ENCODE results near the gene YY1. TPM values are rescaled to one million over a fixed set of nuclear protein-coding genes. Genes with fewer than 3 reads are reported as not detected.
"Not testable (repeated sequence)": the region's sequence is repeated elsewhere in the genome, so short reads cannot be mapped to it uniquely, and the experiment has no call there.

The YY1 gene
- total RNA-seq, 1 donor from 2014 or later: 70.0 TPM

GRCh38 chr14:100279133-100279532, 40.2 kb downstream of the YY1 start:
- Mint-ChIP-seq H3K27me3 (ENCODE audit: low read depth) (no peaks in the 10 kb centered on the region), H3K4me3 (ENCODE audit: unreplicated experiment) (no peak overlapping the region), H3K36me3 (ENCODE audit: low read depth) (peaks cover 2% of the 10 kb centered on the region), H3K4me1 (ENCODE audit: low read depth) (peaks cover 52% of the 10 kb centered on the region), H3K27ac (ENCODE audit: unreplicated experiment) (peak overlapping the region; percentile 81), H3K9me3 (ENCODE audit: low read depth) (no peaks in the 10 kb centered on the region)
- DNase-seq (ENCODE audit: low spot score): no peak
- peak; percentile 23 for TF ChIP-seq CTCF (IDR thresholded peaks at IDR 0.05)

DNA sequence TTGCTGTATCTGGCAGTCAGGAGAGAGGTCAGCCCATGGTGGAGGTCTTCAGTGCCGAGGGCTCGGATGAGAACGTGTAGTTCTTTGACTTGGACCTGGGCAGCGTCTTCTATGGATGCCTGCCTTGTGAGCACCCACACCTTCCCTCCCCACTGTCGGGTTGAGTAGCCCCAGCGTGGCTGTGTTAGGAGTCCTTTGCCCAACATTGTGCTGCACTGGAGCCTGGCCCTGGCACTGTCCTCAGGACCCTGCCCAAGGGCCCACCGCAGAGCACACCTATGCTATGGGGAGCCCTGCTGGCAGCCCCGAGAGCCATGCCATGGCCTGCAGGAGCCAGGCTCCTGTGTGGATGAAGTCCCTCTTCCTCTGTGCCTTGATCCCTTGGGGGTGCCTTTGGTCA, 40.6 kb downstream of the YY1 start:
- peaks cover 52% of the 10 kb centered on the region for H3K4me1 Mint-ChIP-seq (ENCODE audit: low read depth)
- no peak for DNase-seq (ENCODE audit: low spot score)
- no peak for TF ChIP-seq CTCF (IDR thresholded peaks at IDR 0.05)
- H3K4me3 Mint-ChIP-seq (ENCODE audit: unreplicated experiment): no peak overlapping the region
- no peaks in the 10 kb centered on the region for H3K9me3 Mint-ChIP-seq (ENCODE audit: low read depth)
- H3K27me3 Mint-ChIP-seq (ENCODE audit: low read depth): no peaks in the 10 kb centered on the region
- H3K27ac Mint-ChIP-seq (ENCODE audit: unreplicated experiment): peak overlapping the region; percentile 81
- H3K36me3 Mint-ChIP-seq (ENCODE audit: low read depth): peaks cover 2% of the 10 kb centered on the region

DNA sequence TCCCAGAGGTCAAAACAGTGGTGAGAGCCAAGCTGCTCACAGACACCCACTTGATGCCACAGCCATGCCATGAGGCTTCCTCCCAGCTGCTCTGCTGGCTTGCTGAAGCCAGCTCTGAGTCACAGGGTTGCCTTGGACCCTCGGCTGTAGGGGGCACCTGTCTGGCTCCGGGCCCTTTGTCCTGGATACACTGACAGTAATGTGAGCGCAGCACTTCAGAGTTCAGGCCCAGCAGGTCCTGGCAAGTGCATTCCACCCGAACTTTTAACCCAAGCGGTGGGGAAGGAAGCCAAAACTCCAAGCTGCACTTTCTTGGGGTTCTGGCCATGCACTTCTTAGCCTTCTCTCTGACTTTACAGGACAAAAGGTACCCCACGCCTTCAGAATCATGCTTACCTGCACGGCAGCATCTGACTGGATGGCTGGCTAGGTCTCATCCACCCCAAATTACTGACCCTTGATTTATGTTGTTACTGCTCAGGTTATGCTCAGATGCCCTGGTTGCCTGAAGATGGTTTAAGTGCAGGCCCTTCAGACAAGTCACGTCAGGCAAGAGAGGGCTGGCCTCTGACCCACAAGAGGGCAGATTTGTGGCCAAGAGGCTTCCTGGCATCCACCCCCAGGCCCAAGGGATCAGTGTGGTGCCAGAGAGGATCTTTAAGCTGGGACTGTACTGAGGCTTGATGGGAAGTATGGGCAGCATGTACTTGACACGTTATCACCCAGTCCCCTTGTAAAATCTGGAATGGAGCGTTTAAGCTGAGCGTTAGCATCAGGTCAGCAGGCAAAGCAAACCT, 42.5 kb downstream of the YY1 start:
- peaks cover 2% of the 10 kb centered on the region for H3K36me3 Mint-ChIP-seq (ENCODE audit: low read depth)
- H3K4me3 Mint-ChIP-seq (ENCODE audit: unreplicated experiment): no peak overlapping the region
- H3K9me3 Mint-ChIP-seq (ENCODE audit: low read depth): no peaks in the 10 kb centered on the region
- H3K27me3 Mint-ChIP-seq (ENCODE audit: low read depth): no peaks in the 10 kb centered on the region
- TF ChIP-seq CTCF (IDR thresholded peaks at IDR 0.05): no peak
- DNase-seq (ENCODE audit: low spot score): no peak
- no peak overlapping the region for H3K27ac Mint-ChIP-seq (ENCODE audit: unreplicated experiment)
- peaks cover 51% of the 10 kb centered on the region for H3K4me1 Mint-ChIP-seq (ENCODE audit: low read depth)

- no peaks in the 10 kb centered on the region for H3K9me3 Mint-ChIP-seq (ENCODE audit: low read depth)
- no peak for DNase-seq (ENCODE audit: low spot score)
- no peak overlapping the region for H3K4me3 Mint-ChIP-seq (ENCODE audit: unreplicated experiment)
- no peak for TF ChIP-seq CTCF (IDR thresholded peaks at IDR 0.05)
- peaks cover 2% of the 10 kb centered on the region for H3K36me3 Mint-ChIP-seq (ENCODE audit: low read depth)
- no peak overlapping the region for H3K27ac Mint-ChIP-seq (ENCODE audit: unreplicated experiment)
- H3K4me1 Mint-ChIP-seq (ENCODE audit: low read depth): peaks cover 51% of the 10 kb centered on the region
- H3K27me3 Mint-ChIP-seq (ENCODE audit: low read depth): no peaks in the 10 kb centered on the region
Observed at GRCh38 chr14:100282083-100282350, 43.1 kb downstream of the YY1 start.

GRCh38 chr14:100282766-100283419, 43.9 kb downstream of the YY1 start:
- Mint-ChIP-seq H3K4me3 (ENCODE audit: unreplicated experiment) (no peak overlapping the region), H3K4me1 (ENCODE audit: low read depth) (peaks cover 47% of the 10 kb centered on the region), H3K36me3 (ENCODE audit: low read depth) (no peaks in the 10 kb centered on the region), H3K27ac (ENCODE audit: unreplicated experiment) (peak overlapping the region; percentile 65), H3K9me3 (ENCODE audit: low read depth) (no peaks in the 10 kb centered on the region), H3K27me3 (ENCODE audit: low read depth) (no peaks in the 10 kb centered on the region)
- DNase-seq (ENCODE audit: low spot score): no peak
- TF ChIP-seq CTCF (IDR thresholded peaks at IDR 0.05): no peak

DNA sequence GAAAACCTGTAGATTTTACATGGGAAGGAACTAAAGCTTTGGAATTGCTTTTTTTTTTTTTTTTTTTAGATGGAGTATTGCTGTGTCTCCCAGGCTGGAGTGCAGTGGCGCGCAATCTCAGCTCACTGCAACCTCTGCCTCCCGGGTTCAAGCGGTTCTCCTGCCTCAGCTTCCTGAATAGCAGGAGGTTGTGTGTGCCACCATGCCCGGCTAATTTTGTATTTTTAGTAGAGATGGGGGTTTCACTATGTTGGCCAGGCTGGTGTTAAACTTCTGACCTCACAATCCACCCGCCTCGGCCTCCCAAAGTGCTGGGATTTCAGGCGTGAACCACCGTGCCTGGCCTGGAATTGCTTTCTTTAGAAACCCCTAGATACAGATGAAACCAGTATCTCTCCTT, 44.5 kb downstream of the YY1 start:
- H3K27ac Mint-ChIP-seq (ENCODE audit: unreplicated experiment): peak overlapping the region; percentile 5
- not testable (repeated sequence) for H3K27me3 Mint-ChIP-seq (ENCODE audit: low read depth); H3K4me3 Mint-ChIP-seq (ENCODE audit: unreplicated experiment); DNase-seq (ENCODE audit: low spot score); H3K9me3 Mint-ChIP-seq (ENCODE audit: low read depth); H3K36me3 Mint-ChIP-seq (ENCODE audit: low read depth)
- H3K4me1 Mint-ChIP-seq (ENCODE audit: low read depth): peaks cover 42% of the 10 kb centered on the region

Data from chondrocyte (in vitro differentiated cells).